GM18873 (cell line): Measurements from ENCODE around the gene PAK1IP1.
"Not testable (repeated sequence)": the region's sequence is repeated elsewhere in the genome, so short reads cannot be mapped to it uniquely, and the experiment has no call there.

Experiments used
- ATAC-seq: cut with Tn5 transposase; IDR thresholded peaks from one replicate; pipeline ENCODE4 v1.9.1; 2021; ENCODE audit warnings: mild to moderate bottlenecking, moderate library complexity, moderate number of reproducible peaks; ENCODE audit not compliant: unreplicated experiment, low FRiP score

The PAK1IP1 gene, protein sequence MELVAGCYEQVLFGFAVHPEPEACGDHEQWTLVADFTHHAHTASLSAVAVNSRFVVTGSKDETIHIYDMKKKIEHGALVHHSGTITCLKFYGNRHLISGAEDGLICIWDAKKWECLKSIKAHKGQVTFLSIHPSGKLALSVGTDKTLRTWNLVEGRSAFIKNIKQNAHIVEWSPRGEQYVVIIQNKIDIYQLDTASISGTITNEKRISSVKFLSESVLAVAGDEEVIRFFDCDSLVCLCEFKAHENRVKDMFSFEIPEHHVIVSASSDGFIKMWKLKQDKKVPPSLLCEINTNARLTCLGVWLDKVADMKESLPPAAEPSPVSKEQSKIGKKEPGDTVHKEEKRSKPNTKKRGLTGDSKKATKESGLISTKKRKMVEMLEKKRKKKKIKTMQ

DNA sequence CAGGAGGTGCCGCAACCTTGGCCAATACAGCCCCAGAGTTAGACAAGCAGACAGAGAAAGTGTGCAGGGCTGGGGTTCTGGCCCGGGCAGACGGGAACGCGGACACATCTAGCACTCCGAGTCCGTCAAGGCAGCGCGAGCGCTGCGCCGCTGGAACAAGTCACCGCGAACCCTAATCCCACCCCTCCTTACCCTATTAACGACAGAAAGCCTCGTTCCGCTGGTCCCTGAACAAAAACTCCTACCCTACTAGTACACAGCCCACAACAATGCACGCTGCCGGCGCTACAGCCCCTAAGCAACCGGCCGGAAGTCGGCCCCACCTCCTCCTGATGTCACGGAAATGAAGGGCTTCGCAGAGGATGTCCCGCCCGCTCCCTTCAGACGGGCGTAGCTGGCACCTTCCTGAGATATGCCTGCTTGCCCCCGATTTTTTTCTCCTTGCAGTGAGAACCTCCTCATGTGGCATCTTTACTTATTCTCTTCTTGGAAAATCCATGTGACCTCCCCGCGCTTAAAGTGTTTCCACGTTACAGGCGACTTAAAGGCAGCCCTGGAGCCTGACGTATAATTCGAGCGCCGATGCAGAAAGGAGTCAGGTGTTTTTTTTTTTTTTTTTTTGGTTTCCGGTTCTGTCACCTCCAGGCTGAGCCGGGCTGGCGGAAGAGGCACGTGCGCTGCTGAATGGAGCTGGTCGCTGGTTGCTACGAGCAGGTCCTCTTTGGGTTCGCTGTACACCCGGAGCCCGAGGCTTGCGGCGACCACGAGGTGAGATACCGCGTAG lies at the start of gene PAK1IP1, which contains the start of gene C6orf52:
Gene PAK1IP1 (plus strand): TSS at position 671 of the 784 bp plus-strand sequence. CDS start 14 bp downstream, at position 685.
Gene C6orf52 (minus strand): TSS at position 315 of the 784 bp plus-strand sequence. CDS start 7,066 bp downstream, outside the sequence.
- ATAC-seq = peak; percentile 98

DNA sequence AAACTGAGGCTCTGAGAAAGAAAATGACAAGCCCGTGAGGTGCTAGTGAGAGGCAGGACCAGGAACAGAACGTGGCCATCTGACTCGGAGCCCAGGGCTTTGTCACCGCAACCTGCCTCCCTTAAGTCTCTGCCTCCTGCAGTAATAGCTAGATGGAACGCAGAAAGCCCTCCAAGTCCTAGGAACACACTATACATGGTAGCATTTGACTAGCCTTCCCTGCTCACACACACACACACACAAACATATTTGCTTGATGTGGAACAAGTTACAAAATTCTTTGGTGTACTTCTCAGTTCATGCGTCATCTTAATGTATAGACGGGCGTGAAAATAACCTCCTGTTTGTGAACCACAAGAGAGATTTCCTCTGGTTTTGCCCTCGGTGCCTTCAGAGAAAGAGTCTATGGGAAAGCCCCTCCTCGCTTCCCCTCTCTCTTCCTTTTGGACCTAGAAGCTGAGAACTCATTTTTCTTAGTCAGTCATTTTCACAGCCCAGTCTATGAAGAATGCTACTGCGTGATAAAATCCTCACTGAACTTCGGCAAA lies 39.2 kb upstream of the PAK1IP1 start:
- no peak for ATAC-seq

DNA sequence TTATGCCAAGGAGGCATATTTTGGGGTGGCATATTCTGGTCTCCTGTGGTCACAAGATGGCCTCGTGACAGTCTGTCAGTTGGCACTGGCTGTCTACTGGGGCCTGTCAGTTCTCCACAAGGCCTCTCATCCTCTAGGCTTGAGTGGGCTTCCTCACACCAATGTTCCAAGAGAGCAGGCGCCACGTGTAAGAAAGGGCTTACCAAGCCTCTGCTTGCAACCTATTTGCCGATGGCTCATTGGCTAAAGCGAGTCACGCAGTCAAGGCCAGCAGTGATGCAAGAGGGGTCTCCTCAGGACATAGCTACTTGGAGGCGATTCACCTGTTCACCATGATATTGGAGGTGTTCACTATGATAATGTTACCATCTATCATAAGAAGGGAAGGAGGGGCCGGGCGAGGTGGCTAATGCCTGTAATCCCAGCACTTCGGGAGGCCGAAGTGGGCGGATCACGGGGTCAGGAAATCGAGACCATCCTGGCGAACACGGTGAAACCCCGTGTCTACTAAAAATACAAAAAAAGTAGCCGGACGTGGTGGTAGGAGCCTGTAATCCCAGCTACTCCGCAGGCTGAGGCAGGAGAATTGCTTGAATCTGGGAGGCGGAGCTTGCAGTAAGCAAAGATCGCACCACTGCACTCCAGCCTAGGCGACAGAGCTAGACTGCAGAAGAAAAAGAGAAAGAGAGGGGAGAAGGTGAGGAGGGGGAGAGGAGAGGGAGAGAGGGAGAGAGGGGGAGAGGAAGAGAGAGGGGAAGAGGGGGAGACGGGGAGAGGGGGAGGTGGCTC lies 35.7 kb upstream of the PAK1IP1 start:
- no peak for ATAC-seq

- no peak for ATAC-seq
These were observed 34.9 kb upstream of the PAK1IP1 start for GRCh38 chr6:10659699-10660348.

- ATAC-seq = not testable (repeated sequence)
These were observed 34.2 kb upstream of the PAK1IP1 start for GRCh38 chr6:10660431-10661191.

DNA sequence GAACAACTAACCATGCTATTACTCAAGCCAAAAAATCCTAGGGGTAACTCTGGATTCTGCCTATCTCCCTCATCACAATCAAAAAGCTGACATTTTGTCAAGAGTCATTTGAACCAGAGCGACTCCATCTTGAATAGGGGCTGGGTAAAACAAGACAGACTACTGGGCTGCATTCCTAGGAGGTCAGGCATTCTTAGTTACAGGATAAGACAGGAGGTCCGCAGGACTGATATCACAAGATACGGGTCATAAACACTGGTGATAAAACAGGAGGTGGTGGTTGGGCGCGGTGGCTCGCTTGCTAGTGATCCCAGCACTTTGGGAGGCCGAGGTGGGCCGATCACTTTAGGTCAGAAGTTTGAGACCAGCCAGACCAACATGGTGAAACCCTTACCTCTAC lies 32.6 kb upstream of the PAK1IP1 start:
- ATAC-seq = no peak

GRCh38 chr6:10662742-10663141 lies 32.0 kb upstream of the PAK1IP1 start:
- ATAC-seq = no peak

DNA sequence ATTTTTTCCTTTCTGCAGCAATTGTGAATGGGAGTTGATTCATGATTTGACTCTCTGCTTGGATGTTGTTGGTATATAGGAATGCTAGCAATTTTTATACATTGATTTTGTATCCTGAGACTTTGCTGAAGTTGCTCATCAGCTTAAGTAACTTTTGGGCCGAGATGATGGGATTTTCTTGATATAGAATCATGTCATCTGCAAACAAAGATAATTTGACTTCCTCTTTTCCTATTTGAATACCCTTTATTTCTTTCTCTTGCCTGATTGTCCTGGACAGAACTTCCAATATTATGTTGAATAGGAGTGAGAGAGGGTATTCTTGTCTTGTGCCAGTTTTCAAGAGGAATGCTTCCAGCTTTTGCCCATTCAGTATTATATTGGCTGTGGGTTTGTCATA lies 29.2 kb upstream of the PAK1IP1 start:
- not testable (repeated sequence) for ATAC-seq

- ATAC-seq = no peak
These were observed 26.4 kb upstream of the PAK1IP1 start for GRCh38 chr6:10668126-10668917.

DNA sequence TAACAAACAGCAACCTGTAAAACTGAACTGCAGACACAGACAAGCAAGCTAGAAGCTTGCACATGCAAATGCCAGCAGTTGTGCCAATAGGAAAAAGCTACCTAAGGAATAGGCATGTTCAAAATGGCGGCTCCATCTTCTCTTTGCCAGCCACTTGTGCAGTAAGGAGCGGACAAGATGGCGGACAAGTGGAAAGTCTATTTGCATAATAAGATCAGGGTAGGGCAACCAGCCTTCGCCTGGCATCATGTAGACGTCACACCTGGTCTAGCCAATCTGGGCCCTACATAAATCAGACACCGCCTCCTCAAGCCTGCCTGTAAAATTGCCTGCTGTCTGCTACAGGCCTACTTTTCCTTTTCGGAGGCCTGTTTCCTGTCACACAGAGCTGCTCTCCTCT lies 18.4 kb upstream of the PAK1IP1 start:
- no peak for ATAC-seq

DNA sequence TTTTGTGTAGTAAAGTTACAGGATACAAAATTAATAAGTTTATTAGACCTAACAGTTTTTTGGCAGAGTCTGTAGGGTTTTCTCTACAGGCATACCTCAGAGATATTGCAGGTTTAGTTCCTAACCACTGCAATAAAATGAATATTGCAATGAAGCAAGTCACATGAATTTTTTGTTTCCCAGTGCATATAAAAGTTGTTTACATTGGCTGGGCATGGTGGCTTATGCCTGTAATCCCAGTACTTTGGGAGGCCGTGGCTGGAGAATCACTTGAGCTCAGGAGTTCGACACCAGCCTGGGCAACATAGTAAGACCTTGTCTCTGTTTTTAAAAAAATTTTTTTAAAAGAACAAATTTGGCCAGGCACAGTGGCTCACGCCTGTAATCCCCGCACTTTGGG lies 16.3 kb upstream of the PAK1IP1 start:
- no peak for ATAC-seq

- no peak for ATAC-seq
These were observed 13.0 kb upstream of the PAK1IP1 start for GRCh38 chr6:10681795-10682194.

DNA sequence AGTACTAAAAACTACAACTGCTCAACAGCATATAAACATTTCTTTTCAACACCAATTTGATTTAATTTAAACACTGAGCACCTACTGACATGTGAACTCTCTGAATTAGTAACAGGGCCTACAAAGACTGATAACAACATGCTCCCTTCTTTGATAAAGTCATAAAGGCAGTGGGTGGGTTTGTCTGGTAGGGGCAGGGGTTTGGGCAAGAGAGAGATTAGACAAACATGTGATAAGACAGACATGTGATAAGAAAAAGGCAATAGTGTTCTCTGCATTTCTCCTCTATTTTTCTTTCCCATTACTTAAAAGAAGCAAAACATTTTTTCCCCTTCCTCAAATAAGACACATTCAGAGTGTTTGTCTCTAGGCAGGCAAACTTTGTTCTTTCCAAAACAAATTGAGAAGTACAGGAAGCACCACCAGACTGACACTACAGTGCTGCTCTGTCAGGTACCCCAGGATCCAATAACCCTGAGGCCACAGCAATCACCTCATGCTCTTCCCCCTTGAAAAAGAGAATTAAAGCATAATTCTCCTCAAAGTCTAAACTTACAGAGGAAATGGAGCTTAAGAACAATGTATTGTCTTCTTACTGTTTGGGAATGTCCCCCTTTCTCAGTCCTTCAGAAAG lies 12.3 kb upstream of the PAK1IP1 start:
- ATAC-seq = no peak

GRCh38 chr6:10684618-10685017 lies 10.2 kb upstream of the PAK1IP1 start:
- ATAC-seq = no peak

GRCh38 chr6:10685092-10685915 lies 9.5 kb upstream of the PAK1IP1 start:
- no peak for ATAC-seq

DNA sequence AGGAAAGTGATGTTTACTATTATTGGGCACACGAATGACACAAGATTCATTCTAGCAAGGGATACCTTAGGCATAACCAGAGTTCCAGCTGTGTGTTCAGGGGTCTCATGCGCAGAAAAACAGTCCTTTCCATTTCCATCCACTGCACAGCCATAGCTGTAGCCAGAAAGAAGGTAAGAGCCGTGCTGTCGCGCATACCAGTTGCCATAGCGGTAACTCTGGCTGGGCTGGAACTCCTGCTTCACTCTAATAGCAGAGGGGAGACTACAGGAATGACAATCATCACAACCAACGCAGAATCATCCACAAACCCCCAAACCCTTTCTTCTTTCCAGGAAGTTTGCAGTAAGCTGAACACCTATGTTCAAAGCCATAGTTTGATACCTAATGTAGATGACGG lies 7.9 kb upstream of the PAK1IP1 start:
- ATAC-seq = no peak

DNA sequence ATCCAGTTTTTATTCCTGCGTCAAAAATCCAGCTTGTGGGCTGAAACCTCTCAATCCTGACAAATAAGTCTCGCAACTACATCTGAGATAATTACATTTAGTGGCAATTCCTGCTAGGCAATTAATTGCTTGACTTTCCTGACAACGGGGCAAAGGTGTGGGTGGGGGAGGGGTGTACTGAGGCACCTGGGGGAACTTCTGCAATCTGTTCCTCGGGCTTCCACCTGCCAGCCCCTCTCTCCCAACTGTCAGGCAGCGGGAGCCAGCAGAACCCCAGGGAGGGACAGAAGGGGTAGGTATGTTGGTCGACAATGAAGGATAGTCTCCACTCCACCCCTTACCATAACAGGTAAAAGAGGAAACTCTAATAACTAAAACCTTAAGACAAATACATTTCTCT lies 7.2 kb upstream of the PAK1IP1 start:
- ATAC-seq = no peak
